Activated CD4-positive, alpha-beta T cell treated with anti-CD3 and anti-CD28 coated beads, Interleukin-2, amount 10 ng/mL, durations not matched to agents 7 days and 5 days (primary cell): ENCODE results near the gene GAREM1. TPM values are rescaled to one million over a fixed set of nuclear protein-coding genes. Genes with fewer than 3 reads are reported as not detected.
A peak's percentile ranks its signal among the peaks of the same experiment; 100 is the strongest.

ENCODE experiments used
- CTCF ChIA-PET: fragments of 350-600 bp; sonication (Branson Sonifier 250); formaldehyde crosslinking; loops from one replicate; lab custom pipeline; 2021; ENCODE audit warnings: antibody characterized with exemption; lab: Charles Lee
- POLR2A ChIA-PET: fragments of 350-600 bp; sonication (Branson Sonifier 250); formaldehyde crosslinking; loops from one replicate; lab custom pipeline; 2021; ENCODE audit warnings: antibody characterized with exemption; lab: Charles Lee
- DNase-seq: peaks from one replicate; pipeline ENCODE4 v3.0.0-alpha.2; 2020
- H3K27ac Mint-ChIP-seq: one replicate; pipeline ENCODE4 v1.8.0; 2021; ENCODE audit warnings: mild to moderate bottlenecking, moderate library complexity, mixed read lengths
- H3K27me3 Mint-ChIP-seq: one replicate; pipeline ENCODE4 v1.8.0; 2021; ENCODE audit warnings: mixed read lengths
- H3K36me3 Mint-ChIP-seq: one replicate; pipeline ENCODE4 v1.8.0; 2021; ENCODE audit warnings: low read depth, mixed read lengths
- H3K4me1 Mint-ChIP-seq: one replicate; pipeline ENCODE4 v1.8.0; 2021; ENCODE audit warnings: mixed read lengths
- H3K4me3 Mint-ChIP-seq: one replicate; pipeline ENCODE4 v1.8.0; 2021; ENCODE audit warnings: mild to moderate bottlenecking, moderate library complexity, mixed read lengths
- H3K9me3 Mint-ChIP-seq: one replicate; pipeline ENCODE4 v1.8.0; 2021; ENCODE audit warnings: mixed read lengths
- total RNA-seq, 2 experiments: library from RNA; stranded (reverse); gene quantifications; one replicate each; pipeline ENCODE4 v1.2.3, GENCODE V29; 2021

GAREM1 gene
- total RNA-seq, 2 experiments from 2014 or later, result not detected

GRCh38 chr18:32284284-32284683 lies 186.4 kb downstream of the GAREM1 start:
- H3K9me3 Mint-ChIP-seq, result no peaks in the 10 kb centered on the region
- no peaks in the 10 kb centered on the region for H3K36me3 Mint-ChIP-seq
- H3K4me3 Mint-ChIP-seq, result no peak overlapping the region
- H3K27ac Mint-ChIP-seq, result no peak overlapping the region
- ChIA-PET CTCF (no interaction called here), POLR2A (no interaction called here)
- no peaks in the 10 kb centered on the region for H3K4me1 Mint-ChIP-seq
- H3K27me3 Mint-ChIP-seq, result no peaks in the 10 kb centered on the region
- DNase-seq, result no peak

GRCh38 chr18:32280911-32281310 lies 189.8 kb downstream of the GAREM1 start:
- peaks cover 14% of the 10 kb centered on the region for H3K27me3 Mint-ChIP-seq
- DNase-seq, result no peak
- no peaks in the 10 kb centered on the region for H3K36me3 Mint-ChIP-seq
- H3K4me1 Mint-ChIP-seq, result no peaks in the 10 kb centered on the region
- no peak overlapping the region for H3K4me3 Mint-ChIP-seq
- ChIA-PET POLR2A (no interaction called here), CTCF (no interaction called here)
- H3K27ac Mint-ChIP-seq, result no peak overlapping the region
- H3K9me3 Mint-ChIP-seq, result no peaks in the 10 kb centered on the region

GRCh38 chr18:32280188-32280783 lies 190.4 kb downstream of the GAREM1 start:
- ChIA-PET POLR2A (no interaction called here), CTCF (interaction anchor here (1.0 kb wide), 1 partner anchor 9 kb away, joined by 3 read pairs; no protein-coding TSS in a partner anchor)
- no peak for DNase-seq
- no peaks in the 10 kb centered on the region for H3K4me1 Mint-ChIP-seq
- H3K4me3 Mint-ChIP-seq, result no peak overlapping the region
- H3K27ac Mint-ChIP-seq, result no peak overlapping the region
- H3K27me3 Mint-ChIP-seq, result peaks cover 15% of the 10 kb centered on the region
- no peaks in the 10 kb centered on the region for H3K36me3 Mint-ChIP-seq
- H3K9me3 Mint-ChIP-seq, result no peaks in the 10 kb centered on the region

- H3K27ac Mint-ChIP-seq, result no peak overlapping the region
- no peak for DNase-seq
- no peaks in the 10 kb centered on the region for H3K4me1 Mint-ChIP-seq
- ChIA-PET CTCF (no interaction called here), POLR2A (no interaction called here)
- peaks cover 17% of the 10 kb centered on the region for H3K27me3 Mint-ChIP-seq
- no peaks in the 10 kb centered on the region for H3K36me3 Mint-ChIP-seq
- H3K9me3 Mint-ChIP-seq, result no peaks in the 10 kb centered on the region
- no peak overlapping the region for H3K4me3 Mint-ChIP-seq
Measured at GRCh38 chr18:32278177-32278799, 192.4 kb downstream of the GAREM1 start.

GRCh38 chr18:32277549-32277948 lies 193.1 kb downstream of the GAREM1 start:
- Mint-ChIP-seq H3K27me3 (peaks cover 17% of the 10 kb centered on the region), H3K4me3 (no peak overlapping the region), H3K36me3 (no peaks in the 10 kb centered on the region), H3K4me1 (no peaks in the 10 kb centered on the region), H3K9me3 (no peaks in the 10 kb centered on the region), H3K27ac (no peak overlapping the region)
- ChIA-PET CTCF (interaction anchor here (1.3 kb wide), 1 partner anchor 119 kb away, joined by 3 read pairs; no protein-coding TSS in a partner anchor), POLR2A (no interaction called here)
- no peak for DNase-seq

- ChIA-PET POLR2A (no interaction called here), CTCF (interaction anchor here (1.3 kb wide), 1 partner anchor 119 kb away, joined by 3 read pairs; no protein-coding TSS in a partner anchor)
- peaks cover 17% of the 10 kb centered on the region for H3K27me3 Mint-ChIP-seq
- no peak overlapping the region for H3K27ac Mint-ChIP-seq
- H3K4me3 Mint-ChIP-seq, result no peak overlapping the region
- H3K36me3 Mint-ChIP-seq, result no peaks in the 10 kb centered on the region
- no peaks in the 10 kb centered on the region for H3K9me3 Mint-ChIP-seq
- DNase-seq, result no peak
- H3K4me1 Mint-ChIP-seq, result no peaks in the 10 kb centered on the region
Measured at GRCh38 chr18:32276906-32277305, 193.8 kb downstream of the GAREM1 start.

- H3K4me1 Mint-ChIP-seq, result no peaks in the 10 kb centered on the region
- H3K4me3 Mint-ChIP-seq, result no peak overlapping the region
- ChIA-PET POLR2A (no interaction called here), CTCF (interaction anchor here (1.3 kb wide), 1 partner anchor 118 kb away, joined by 3 read pairs; no protein-coding TSS in a partner anchor)
- H3K27me3 Mint-ChIP-seq, result peaks cover 17% of the 10 kb centered on the region
- DNase-seq, result no peak
- no peaks in the 10 kb centered on the region for H3K9me3 Mint-ChIP-seq
- no peak overlapping the region for H3K27ac Mint-ChIP-seq
- H3K36me3 Mint-ChIP-seq, result no peaks in the 10 kb centered on the region
Measured at GRCh38 chr18:32276256-32276655, 194.4 kb downstream of the GAREM1 start.

- Mint-ChIP-seq H3K9me3 (no peaks in the 10 kb centered on the region), H3K27me3 (peaks cover 17% of the 10 kb centered on the region), H3K4me1 (no peaks in the 10 kb centered on the region), H3K4me3 (no peak overlapping the region), H3K36me3 (no peaks in the 10 kb centered on the region), H3K27ac (no peak overlapping the region)
- ChIA-PET POLR2A (no interaction called here), CTCF (no interaction called here)
- DNase-seq, result no peak
Measured at GRCh38 chr18:32275221-32275620, 195.5 kb downstream of the GAREM1 start.

- H3K36me3 Mint-ChIP-seq, result no peaks in the 10 kb centered on the region
- ChIA-PET CTCF (no interaction called here), POLR2A (no interaction called here)
- H3K4me3 Mint-ChIP-seq, result no peak overlapping the region
- DNase-seq, result no peak
- no peak overlapping the region for H3K27ac Mint-ChIP-seq
- H3K4me1 Mint-ChIP-seq, result no peaks in the 10 kb centered on the region
- H3K27me3 Mint-ChIP-seq, result peaks cover 17% of the 10 kb centered on the region
- H3K9me3 Mint-ChIP-seq, result no peaks in the 10 kb centered on the region
Measured at GRCh38 chr18:32274307-32274706, 196.4 kb downstream of the GAREM1 start.

- H3K4me3 Mint-ChIP-seq, result no peak overlapping the region
- CTCF ChIA-PET, result interaction anchor here (0.7 to 1.6 kb wide), 6 partner anchors 8 to 257 kb away, joined by 3 to 4 read pairs (median 3); partner anchors contain the start of gene GAREM1
- POLR2A ChIA-PET, result no interaction called here
- DNase-seq, result peak; percentile 25
- no peaks in the 10 kb centered on the region for H3K9me3 Mint-ChIP-seq
- H3K4me1 Mint-ChIP-seq, result no peaks in the 10 kb centered on the region
- H3K27ac Mint-ChIP-seq, result no peak overlapping the region
- no peaks in the 10 kb centered on the region for H3K36me3 Mint-ChIP-seq
- H3K27me3 Mint-ChIP-seq, result peaks cover 9% of the 10 kb centered on the region
Measured at GRCh38 chr18:32271672-32272208, 198.9 kb downstream of the GAREM1 start.

GRCh38 chr18:32270341-32270740 lies 200.3 kb downstream of the GAREM1 start:
- H3K36me3 Mint-ChIP-seq, result no peaks in the 10 kb centered on the region
- no peaks in the 10 kb centered on the region for H3K9me3 Mint-ChIP-seq
- H3K27me3 Mint-ChIP-seq, result peaks cover 3% of the 10 kb centered on the region
- no peak overlapping the region for H3K4me3 Mint-ChIP-seq
- POLR2A ChIA-PET, result no interaction called here
- H3K27ac Mint-ChIP-seq, result no peak overlapping the region
- DNase-seq, result no peak
- H3K4me1 Mint-ChIP-seq, result no peaks in the 10 kb centered on the region
- CTCF ChIA-PET, result interaction anchor here (1.0 kb wide), 1 partner anchor 16 kb away, joined by 3 read pairs; no protein-coding TSS in a partner anchor

- Mint-ChIP-seq H3K9me3 (no peaks in the 10 kb centered on the region), H3K36me3 (no peaks in the 10 kb centered on the region), H3K27ac (no peak overlapping the region), H3K4me3 (no peak overlapping the region), H3K27me3 (peaks cover 7% of the 10 kb centered on the region), H3K4me1 (no peaks in the 10 kb centered on the region)
- CTCF ChIA-PET, result no interaction called here
- POLR2A ChIA-PET, result no interaction called here
- DNase-seq, result no peak
Measured at GRCh38 chr18:32267463-32267862, 203.2 kb downstream of the GAREM1 start.

GRCh38 chr18:32264401-32264800 lies 206.3 kb downstream of the GAREM1 start:
- H3K4me1 Mint-ChIP-seq, result no peaks in the 10 kb centered on the region
- POLR2A ChIA-PET, result no interaction called here
- no peak for DNase-seq
- no peak overlapping the region for H3K4me3 Mint-ChIP-seq
- H3K27ac Mint-ChIP-seq, result no peak overlapping the region
- CTCF ChIA-PET, result no interaction called here
- no peaks in the 10 kb centered on the region for H3K36me3 Mint-ChIP-seq
- H3K9me3 Mint-ChIP-seq, result no peaks in the 10 kb centered on the region
- H3K27me3 Mint-ChIP-seq, result peaks cover 14% of the 10 kb centered on the region
